ENCODE data around the gene RNF212.
"Not testable (repeated sequence)": the region's sequence is repeated elsewhere in the genome, so short reads cannot be mapped to it uniquely, and the experiment has no call there.

The RNF212 gene

DNA sequence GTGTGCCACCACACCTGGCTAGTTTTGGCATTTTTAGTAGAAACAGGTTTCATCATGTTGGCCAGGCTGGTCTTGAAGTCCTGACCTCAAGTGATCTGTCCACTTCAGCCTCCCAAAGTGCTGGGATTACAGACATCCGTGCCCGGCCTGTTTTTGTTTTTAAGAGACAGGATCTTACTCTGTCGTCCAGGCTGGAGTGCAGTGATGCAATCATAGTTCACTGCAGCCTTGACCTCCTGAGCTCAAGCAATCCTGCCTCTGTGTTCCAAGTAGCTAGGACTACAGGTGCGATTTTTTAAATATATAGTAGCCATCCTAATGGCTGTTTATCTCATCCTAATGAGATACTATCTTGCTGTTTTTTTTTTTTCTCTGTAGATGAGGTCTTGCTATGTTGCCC, 47.6 kb downstream of the RNF212 start:
- no peak for DNase-seq (ENCODE audit: low spot score)

DNA sequence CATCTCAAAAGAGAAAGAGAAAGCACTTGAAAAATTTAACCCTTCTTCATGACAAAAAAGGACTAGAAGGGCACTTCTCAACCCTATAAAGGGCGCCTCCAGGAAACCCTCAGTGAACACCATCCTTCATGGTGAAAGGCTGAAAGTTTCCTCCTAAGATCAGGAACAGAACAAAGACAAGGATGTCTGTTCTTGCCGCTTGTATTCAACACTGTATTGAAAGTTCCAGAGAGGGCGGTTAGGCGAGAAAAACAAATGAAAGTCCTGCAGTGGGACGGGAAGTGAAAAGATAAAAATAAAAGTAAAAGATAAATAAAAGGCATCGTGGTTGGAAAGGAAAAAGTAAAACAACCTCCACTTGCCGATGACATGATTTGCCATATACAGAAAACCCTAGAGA, 50.9 kb downstream of the RNF212 start:
- DNase-seq (ENCODE audit: low spot score) = no peak

DNA sequence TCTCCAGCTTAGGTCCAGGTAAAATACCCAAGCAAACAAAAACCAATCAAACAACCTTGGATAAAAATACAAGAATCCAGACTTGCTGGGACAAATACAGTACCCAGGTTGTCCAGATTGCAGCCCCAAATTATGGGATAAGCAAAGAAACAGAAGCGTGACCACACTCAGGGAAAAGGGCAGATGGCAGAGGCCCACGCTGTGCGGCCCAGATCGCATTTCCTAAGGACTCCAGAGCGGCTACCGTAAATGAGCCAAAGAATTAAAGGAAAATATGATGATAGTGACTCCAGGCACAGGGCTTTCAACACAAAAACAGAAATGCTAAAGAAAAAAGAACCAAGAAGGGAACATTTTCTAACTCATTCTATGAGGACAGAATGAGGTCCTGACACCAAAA, 51.6 kb downstream of the RNF212 start:
- DNase-seq (ENCODE audit: low spot score) = peak; percentile 11

DNA sequence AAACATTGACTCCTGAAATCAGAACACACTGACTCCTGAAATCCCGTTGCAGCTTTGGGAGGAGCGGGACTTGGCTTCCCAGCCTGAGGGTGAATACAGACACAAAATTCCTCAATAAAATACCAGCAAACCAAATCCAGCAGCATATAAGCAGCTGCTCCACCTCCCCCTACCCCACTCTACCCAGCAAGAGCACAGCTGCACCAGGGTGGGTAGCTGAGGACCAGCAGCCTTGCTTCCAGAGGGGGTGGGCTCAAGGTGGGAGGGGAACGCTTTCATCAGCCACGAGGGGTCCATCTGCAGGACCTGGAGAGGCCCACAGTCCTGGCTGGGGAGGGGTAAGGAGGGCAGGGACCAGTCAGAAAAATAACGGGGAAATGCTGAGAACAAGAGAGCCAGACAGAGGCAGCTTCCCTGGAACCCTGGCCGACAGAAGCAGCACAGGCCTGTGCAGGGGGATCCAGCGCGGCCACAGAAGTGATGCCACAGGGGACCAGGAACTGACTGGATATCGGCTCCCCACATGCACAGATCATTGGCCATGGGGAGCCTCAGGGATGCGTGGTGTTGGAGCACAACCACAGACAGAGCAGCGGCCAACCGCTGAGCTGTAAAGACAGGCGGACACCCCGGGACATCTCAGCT, 52.2 kb downstream of the RNF212 start:
- peak; percentile 30 for DNase-seq (ENCODE audit: low spot score)

DNA sequence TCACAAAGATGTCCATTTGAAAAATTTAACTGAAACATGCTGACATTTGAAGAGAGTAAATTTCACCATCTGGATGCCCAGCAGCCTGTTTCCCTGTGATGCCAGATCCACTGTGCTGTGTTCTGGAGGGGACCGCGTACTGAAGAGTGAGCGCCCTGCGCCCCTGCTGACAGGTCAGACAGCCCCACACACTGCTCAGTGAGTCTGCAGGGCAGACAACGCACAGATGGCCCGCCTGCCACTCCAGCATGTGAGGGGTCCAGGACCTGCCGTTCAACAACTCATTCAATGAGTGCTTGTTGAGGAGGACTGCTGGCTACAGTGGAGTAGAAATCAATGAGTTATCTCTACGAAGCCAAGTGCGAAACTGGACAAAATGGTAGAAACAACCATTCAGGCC, 52.7 kb downstream of the RNF212 start:
- DNase-seq (ENCODE audit: low spot score) = peak; percentile 22

DNA sequence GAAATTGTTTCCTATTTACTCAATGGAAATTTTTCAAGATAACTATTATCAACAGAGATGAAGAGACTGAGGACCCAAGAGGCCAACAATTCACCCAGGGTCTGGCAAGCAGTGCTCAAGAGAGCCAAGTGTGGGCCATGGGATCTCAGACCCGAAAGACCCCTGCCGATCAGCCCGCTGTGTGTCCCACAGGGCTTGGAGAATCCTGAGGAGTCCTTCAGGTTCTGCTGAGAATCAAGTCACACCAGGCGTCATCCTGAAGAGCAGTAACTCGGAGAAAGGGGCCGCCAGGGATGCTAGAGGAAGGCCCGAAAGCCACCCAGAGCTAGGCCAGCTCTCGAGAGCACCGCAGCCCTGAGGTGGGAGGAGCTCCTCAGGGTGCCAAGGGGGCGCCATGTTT, 53.2 kb downstream of the RNF212 start:
- peak; percentile 3 for DNase-seq (ENCODE audit: low spot score)

DNA sequence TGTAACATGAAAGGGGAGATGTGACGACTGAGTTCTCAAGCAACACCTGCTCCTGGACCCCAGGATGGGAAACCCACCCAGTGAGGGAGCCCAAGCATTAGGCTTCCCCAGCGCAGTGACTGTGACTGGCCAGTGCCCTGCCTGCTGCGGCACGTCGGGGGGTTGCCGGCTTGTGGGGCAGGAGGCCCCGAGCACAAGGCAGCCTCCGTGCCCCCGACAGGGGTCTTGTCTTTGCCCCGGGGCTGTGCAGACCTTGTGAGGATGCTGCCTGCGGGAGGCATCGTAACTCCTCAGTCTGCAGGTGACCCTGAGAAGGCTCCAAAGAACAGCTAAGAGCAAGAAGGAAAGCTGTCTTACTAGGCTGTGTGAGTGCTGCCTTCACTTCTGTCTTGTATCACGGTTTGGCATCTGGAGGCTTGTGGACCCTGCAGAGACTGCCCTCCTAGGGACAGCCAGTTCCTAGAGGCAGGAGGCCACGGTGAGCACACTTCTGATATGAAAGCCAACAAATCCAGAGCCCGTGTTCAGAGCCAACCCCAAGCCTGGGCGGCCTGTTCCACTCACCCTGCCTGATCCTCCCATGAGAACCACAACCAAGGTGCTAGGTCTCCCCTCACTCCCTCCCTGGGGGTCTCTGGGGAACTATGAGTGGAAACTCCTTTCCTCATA, 54.2 kb downstream of the RNF212 start:
- peak; percentile 31 for DNase-seq (ENCODE audit: low spot score)

DNA sequence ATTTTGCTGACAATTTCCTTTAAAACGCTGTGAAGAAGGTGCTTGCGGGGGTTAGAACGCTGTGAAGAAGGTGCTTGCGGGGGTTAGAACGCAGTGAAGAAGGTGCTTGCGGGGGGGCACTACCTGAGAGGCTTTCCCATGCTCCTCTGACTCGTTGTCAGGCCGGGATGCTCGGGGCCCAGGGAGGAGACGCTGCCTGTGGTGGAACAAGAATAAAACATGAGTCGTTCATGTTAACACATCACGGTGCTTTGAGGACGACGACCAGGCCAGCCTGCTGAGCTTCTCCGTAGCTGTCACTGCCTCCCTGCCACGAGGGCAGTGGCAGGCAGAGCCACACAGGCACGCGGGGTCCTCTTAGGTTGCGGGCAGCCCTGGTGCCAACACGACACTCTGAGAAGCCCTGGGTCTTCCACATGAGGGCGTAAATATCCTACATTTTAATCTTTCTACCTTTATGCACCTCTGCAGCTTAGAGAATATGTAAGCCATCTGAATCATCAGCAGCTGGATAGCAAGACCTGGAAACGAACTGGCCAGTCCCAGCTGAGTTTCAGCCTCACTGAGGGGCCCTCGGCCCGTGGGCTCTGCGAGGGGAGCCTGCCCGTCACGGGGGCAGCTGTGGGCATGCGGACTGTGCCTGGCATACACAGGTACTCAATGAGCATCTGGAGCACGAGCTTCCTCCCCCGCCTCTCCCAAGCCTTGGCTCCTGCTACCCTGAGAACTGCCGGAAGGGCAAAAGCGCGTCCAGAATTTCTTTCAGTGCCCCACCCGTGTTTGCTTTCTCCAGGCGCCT, 55.0 kb downstream of the RNF212 start:
- peak; percentile 25 for DNase-seq (ENCODE audit: low spot score)

DNA sequence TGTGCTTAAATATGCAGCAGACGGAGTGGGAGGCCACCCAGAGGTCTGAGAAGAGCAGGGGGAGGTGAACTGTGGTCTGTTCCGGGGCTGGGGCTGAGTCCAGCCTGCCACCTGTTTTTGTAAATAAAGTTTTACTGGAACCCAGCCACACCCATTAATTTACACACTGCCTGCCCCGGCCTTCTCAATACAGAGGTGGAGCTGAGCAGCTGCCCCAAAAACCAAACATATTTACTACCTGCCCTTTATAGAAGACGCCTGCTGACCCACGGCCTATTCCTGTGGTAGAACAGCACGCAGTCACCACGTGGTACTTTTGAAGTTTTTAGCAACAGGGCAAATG, 56.0 kb downstream of the RNF212 start:
- peak; percentile 8 for DNase-seq (ENCODE audit: low spot score)

DNA sequence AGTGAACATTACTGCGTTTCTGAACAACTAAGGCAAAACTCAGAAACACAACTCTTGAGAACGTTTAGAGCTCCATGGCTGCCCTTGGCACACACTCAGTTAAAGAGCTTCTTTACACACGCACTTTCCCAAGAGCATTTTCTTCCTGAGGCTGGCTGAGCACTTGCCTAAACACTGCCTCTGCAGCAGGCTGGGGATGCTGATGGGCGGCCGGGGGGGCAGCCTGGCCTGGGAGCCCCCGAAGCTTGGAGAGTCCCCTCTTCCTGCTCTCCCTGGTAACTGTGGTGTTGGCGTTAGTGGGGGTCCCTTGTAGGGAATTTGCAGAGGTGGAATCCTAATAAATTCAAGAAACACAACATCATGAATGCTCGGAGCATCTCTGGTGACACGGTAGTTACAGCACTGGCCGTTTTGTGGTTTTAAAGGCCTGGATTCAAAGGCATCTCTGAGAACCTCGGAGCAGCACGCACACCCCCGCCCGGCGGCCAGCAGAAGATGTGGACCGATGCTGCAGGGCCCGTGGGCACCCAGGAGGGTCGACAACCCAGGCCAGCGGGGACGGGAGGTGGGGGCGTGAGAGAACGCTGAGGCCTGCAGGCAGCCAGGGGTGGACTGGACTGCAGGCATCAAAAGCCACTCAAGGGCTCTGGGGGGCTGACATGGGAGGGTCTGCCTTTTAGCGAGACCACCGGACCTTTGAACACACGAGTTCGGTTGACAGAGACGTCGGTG, 56.5 kb downstream of the RNF212 start:
- DNase-seq (ENCODE audit: low spot score) = peak; percentile 26

DNA sequence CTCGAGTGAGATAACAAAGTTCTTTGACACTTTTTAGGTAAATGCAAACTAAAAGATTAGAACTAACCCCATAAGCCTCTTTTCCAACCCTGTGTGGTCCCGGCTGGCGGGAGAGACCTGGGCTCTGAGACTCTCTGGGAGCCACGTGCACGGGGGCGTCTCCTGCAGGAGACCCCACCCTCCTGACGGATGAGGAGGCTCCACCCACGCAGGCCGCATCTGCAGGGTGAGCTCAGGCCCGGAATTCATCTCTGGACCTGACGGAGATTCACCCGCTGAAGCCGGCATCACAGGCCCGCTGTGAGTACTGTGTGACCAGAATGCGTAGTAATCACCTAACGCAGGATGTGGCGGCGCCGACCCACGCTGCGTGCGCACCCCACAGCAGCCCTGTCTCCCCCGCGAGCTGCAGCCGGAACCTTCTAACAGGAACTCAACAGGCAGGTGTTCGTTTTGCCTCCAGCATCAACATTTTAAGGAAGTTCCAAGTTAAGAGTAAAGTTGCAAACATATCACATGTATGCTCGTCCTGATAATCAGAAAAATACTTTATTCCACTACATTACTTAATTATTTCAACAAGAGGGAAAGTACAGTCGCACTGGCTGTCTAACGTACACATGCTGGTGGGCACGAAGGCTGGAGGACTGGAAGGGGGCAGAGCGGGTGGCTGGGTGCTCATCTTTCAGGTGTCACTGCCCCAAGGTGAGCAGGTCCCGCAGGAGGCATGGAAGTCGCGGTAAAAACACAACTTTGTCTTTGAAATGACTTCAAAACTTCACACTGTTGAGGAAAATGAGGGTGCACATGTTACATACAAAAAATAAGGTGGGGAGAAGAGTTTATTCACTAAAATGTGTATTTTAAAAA, 57.4 kb downstream of the RNF212 start:
- peak; percentile 55 for DNase-seq (ENCODE audit: low spot score)

DNA sequence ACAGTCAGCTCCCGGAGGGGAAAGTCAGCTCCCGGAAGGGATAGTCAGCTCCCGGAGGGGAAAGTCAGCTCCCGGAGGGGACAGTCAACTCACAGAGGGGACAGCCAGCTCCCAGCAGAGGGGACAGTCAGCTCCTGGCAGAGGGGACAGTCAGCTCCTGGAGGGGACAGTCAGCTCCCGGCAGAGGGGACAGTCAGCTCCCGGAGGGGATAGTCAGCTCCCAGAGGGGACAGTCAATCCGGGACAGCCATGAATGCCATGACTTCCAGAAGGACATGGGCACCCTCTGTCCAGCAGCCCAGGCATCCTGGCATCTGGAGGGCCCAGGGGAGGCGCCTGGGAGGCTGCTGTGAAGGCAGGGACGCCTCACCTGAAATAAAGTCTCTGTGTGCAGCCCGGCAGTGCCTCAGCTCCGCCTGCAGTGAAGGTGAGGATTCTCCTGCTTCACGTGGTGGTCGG, 58.1 kb downstream of the RNF212 start:
- peak; percentile 41 for DNase-seq (ENCODE audit: low spot score)

DNA sequence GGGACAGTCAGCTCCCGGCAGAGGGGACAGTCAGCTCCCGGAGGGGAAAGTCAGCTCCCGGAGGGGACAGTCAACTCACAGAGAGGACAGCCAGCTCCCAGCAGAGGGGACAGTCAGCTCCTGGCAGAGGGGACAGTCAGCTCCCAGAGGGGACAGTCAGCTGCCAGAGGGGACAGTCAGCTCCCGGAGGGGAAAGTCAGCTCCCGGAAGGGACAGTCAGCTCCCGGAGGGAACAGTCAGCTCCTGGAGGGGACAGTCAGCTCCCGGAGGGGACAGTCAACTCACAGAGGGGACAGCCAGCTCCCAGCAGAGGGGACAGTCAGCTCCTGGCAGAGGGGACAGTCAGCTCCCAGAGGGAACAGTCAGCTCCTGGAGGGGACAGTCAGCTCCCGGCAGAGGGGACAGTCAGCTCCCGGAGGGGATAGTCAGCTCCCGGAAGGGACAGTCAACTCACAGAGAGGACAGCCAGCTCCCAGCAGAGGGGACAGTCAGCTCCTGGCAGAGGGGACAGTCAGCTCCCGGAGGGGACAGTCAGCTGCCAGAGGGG, 58.6 kb downstream of the RNF212 start:
- not testable (repeated sequence) for DNase-seq (ENCODE audit: low spot score)

DNA sequence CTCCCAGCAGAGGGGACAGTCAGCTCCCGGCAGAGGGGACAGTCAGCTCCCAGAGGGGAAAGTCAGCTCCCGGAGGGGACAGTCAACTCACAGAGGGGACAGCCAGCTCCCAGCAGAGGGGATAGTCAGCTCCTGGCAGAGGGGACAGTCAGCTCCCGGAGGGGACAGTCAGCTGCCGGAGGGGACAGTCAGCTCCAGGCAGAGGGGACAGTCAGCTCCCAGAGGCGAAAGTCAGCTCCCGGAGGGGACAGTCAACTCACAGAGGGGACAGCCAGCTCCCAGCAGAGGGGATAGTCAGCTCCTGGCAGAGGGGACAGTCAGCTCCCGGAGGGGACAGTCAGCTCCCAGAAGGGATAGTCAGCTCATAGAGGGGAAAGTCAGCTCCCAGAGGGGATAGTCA, 59.5 kb downstream of the RNF212 start:
- DNase-seq (ENCODE audit: low spot score) = not testable (repeated sequence)

DNA sequence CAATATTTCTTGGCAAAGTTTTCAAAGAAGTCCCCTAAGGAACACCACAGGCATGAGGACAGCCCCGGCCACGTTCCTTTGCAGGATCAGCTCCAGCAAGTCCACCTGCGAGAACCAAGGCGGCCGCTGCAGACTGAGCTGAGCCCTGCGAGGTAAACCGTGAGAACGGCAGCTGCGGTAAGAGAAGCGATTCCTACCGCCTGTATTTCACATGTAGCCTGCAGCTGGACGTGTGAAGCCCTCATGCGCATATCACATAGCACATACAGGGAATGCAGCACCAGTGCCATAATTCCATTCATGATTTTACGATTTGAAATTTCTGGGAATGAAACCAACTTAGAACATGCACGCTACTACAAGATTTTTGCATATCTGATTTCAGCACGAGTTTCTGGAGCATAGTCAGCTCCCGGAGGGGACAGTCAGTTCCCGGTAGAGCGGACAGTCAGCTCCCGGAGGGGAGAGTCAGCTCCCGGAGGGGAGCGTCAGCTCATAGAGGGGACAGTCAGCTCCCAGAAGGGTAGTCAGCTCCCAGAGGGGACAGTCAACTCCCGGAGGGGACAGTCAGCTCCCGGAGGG, 60.2 kb downstream of the RNF212 start:
- DNase-seq (ENCODE audit: low spot score) = peak; percentile 36

DNA sequence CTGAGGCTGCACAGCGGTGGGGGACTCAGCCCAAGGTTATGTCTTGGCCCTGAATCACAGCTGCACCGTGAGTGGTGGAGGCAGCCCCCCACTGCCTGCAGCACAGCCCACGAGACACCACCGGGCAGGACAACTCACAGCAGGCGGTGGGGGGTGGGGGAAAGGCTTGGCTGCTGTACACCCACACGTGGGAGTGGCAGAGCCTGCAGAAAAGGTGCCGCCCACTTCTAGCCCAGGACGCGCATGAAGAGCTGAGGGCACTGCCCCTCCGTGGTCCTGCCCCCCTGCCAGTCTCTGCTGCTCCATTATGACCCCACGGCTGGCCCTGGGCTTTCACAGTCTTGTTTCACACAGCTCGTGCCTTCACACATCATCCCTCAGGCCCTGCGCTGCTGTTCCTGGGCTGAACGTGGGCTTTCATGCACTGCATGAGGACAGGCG, 61.1 kb downstream of the RNF212 start:
- peak; percentile 31 for DNase-seq (ENCODE audit: low spot score)

DNA sequence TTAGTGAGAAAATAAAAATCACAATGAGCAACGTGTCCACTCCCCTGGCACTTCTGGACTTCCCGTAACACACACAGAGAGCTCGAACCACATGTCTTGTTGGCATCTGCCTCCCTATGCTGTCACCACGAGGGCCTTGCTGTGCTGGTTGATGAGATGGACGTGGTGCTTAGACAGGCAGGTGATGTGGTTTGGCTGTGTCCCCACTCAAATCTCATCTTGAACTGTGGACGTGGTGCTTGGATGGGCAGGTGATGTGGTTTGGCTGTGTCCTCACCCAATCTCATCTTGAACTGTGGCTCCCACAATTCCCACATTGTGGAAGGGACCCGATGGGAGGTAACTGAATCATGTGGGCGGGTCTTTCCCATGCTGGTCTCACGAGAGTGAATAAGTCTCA, 61.9 kb downstream of the RNF212 start:
- no peak for DNase-seq (ENCODE audit: low spot score)

DNA sequence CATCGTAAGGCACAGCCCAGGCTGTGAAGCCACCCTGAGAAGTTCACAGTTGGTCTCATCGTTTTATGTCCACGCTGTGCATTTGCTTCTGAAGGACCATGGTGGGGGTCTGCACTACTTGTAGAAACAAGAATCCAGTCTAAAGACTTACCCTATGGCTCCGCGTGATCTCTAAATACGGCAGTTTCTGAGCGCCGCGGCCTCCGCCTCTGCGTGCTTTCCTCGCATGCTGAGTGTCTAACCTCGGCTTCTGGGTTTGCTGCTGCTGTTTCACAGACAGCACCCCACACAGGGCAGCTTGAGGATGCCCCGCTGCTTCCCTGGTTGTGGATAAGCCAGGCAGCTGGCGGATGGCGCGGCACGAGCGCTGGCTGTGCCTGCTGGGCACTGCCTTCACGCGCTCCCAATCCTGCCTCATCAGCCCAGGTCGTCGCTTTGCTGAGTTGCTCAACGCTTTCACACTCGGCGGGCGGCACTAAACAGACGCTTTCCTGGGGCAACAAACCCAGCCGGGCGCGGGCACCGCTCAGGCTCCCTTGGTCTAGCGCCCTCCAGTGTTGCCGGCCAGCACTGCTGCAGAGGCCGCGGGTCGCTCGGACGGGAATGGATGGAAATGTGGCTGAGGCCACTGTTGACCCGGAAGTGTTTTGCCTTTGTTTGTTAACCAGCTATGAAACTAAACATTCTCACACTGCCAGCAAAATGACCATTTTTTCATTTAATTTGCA, 62.7 kb downstream of the RNF212 start:
- DNase-seq (ENCODE audit: low spot score) = peak; percentile 35

DNA sequence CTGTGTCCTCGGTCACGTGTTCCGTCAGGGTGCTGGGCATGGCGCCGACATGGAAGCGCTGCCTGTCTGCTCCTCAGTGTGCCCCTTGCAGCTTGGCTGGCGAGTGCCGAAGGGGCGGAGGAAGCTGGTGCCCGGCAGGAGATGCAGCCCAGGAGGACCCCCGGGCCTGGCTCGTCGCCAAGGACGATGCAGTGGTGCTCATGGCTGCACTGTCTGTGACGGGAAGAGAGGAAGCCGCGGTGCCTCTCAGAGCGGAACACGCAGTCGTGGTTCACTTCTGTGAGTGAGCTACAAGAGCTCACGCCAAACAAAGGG, 63.8 kb downstream of the RNF212 start:
- DNase-seq (ENCODE audit: low spot score) = no peak
